GM19467 (cell line): ENCODE results near the gene GSC2.

Experiments used
- ATAC-seq: cut with Tn5 transposase; IDR thresholded peaks from one replicate; pipeline ENCODE4 v1.9.1; 2021; ENCODE audit warnings: mild to moderate bottlenecking, moderate library complexity; ENCODE audit not compliant: unreplicated experiment

Gene GSC2

DNA sequence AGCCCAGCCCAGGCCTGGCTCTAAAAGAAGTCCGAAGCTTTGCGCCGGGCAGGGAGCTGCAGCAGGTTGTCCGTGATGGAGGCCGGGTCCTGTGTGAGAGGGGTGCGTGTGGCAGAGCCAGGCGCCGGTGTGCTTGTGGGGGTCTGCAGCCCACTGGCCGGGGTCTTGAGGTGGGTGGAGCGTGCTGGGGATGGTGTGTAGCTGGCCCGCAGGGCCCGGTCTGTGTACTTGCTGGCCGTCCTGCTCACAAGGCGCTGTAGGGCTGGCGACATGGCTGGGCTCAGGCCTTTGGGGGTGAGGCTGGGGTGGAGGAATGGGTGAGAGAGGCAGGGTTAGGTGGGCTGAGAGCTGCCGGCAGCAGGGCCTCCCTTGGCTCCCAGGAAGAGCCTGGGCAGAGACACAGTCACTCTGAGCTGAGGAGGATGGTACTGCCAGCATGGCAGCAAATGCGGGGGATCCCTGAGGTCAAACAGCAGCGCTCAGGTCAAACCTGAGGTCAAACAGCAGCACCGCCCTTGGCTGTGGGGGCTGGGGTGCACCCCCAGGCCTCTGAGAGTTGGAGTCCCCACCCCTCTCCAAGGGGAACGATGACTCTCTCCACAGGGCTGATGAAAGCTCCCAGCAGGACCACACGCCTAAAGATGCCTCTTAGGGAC lies 15.8 kb downstream of the GSC2 start:
- ATAC-seq: no peak

DNA sequence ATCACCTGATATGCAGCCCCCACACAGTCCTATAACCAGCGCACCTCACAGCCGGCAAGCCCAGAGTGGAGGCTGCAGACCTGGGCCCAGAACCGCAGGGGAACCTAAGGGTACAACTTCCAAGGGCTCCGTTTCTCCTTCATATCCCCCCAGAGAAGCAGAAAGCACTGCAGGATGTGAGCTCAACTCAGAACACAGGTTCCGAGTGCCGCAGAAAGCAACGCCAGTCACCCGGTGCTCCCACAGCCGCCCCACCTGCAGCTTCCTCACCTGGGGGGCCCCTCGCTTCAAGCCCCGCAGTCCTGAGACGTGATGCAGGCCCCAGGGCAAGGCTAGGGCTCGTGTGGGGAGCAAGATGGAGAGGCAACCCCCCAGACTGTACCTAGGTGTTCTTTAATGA lies 16.5 kb downstream of the GSC2 start:
- ATAC-seq: no peak

DNA sequence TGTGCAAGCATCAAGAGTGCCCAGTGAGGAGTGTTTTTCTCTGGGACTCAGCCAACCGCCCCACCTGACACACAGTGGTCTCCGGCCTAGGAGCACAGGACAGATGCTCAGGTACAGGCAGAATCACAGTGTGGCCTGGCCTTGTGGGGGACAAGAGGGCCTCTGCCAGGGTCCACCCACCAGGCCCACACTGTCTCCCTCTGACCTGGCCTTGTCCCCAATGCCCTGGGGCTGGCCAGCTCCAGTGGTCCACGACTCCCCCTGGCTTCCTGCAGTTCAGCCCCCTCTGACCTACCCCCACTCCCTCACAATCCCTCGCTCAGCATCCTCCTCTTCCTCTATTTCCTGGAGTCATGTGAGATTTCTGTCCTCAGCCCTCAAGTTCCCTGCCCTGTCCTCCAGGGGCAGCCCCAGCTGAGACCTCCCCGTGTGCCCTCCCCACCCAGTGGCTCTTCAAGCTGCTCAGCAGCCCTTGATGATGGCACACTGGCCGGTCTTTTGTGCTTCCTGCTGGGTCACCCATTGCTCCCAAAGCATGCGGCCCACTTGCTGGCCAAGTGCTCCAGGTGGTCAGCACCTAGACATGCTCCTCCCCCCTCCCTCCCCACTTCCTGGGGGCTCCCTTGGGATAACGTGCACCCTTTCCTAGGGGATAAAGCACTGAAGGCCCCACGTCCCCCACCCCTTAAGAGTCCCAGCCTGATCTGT lies 17.2 kb downstream of the GSC2 start:
- no peak for ATAC-seq

DNA sequence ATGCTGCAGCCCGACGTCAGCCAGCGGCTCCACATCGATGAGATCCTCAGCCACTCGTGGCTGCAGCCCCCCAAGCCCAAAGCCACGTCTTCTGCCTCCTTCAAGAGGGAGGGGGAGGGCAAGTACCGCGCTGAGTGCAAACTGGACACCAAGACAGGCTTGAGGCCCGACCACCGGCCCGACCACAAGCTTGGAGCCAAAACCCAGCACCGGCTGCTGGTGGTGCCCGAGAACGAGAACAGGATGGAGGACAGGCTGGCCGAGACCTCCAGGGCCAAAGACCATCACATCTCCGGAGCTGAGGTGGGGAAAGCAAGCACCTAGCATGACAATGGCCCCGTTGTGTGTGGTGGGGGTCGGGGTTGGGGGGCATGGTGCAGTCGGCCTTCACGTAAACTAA lies 17.9 kb downstream of the GSC2 start:
- ATAC-seq: no peak

DNA sequence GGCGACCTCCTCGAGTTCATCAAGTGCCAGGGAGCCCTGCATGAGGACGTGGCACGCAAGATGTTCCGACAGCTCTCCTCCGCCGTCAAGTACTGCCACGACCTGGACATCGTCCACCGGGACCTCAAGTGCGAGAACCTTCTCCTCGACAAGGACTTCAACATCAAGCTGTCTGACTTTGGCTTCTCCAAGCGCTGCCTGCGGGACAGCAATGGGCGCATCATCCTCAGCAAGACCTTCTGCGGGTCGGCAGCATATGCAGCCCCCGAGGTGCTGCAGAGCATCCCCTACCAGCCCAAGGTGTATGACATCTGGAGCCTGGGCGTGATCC lies 18.4 kb downstream of the GSC2 start:
- no peak for ATAC-seq

DNA sequence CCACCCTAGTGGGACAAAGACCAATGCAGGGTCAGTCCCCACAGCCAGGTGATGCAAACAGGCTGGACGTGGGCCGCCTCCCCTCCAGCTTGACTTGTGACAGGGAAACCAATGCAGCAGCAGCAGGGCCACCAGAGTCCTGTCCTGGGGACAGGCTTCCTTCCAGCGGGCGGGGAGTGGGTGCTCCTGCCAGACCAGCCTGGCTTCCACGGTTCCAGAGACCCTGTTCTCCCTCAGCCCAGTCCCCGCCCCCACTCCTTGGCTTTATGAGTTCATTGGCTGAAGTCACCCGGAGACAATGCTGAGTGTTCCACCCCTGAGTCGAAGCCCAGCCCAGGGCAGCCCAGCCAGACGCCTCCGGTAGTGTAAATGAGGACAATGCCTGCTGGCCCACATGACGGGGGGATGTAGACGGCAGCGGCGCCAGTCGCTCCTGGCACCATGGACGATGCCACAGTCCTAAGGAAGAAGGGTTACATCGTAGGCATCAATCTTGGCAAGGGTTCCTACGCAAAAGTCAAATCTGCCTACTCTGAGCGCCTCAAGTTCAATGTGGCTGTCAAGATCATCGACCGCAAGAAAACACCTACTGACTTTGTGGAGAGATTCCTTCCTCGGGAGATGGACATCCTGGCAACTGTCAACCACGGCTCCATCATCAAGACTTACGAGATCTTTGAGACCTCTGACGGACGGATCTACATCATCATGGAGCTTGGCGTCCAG lies 19.0 kb downstream of the GSC2 start, which contains the start of gene TSSK2:
Gene TSSK2, plus strand, starts transcription at position 350 of the 726 bp plus-strand sequence. Its CDS starts 92 bp downstream, at position 442.
- no peak for ATAC-seq

DNA sequence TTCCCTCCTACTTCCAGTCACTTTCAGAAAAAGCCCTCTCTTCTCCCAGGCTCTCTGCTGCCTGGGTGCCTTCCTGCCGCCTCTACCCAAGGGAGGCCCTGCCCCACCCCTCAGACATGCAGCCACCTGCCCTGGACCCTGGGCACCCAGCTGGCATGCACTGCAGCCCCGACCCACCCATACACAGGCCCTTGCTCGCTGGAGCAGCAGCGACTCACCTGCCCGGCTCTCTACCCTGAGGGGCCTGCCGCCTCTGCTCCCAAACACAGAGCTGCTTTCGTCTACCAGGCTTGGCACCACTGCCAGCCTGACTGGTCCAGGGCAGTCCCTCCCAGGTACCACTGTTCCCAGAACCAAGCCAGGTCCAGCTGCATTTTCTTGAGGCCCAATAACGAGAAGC lies 20.2 kb downstream of the GSC2 start:
- no peak for ATAC-seq

DNA sequence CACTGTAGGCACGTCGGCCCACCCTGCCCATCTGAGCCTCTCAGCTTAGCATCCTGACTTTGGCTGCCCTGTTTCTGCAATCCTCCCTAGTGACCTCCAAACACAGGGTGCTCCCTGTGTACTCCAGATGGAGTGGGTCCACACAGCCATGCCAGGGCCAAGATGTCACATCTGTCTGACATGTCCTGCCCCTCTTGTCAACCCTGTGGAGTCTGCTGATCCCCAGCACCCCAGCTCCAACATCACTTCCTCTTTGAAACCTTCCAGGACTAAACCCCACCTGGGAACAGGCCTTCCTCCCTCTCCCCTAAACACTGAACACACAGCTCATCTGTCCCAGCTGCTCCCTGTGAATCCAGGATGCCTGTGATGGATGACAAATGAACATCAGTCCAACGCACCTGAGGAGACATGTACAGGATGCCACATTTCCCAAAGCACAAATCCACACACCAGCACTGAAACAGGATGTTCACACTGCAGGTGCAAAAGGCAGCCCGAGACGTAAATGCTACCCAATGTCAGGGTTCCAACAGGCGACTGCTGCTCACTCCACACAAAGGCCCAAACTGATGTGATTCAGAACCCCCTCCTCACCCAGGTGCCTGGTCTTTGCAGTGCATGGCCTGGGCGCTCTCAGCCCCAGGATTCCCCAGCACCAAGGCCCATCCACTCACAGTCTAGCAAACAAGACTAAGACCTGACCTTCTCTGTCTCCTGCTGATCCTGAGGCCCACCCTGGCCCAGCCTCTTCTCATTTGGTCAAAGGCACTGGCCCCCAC lies 21.0 kb downstream of the GSC2 start:
- ATAC-seq: no peak

DNA sequence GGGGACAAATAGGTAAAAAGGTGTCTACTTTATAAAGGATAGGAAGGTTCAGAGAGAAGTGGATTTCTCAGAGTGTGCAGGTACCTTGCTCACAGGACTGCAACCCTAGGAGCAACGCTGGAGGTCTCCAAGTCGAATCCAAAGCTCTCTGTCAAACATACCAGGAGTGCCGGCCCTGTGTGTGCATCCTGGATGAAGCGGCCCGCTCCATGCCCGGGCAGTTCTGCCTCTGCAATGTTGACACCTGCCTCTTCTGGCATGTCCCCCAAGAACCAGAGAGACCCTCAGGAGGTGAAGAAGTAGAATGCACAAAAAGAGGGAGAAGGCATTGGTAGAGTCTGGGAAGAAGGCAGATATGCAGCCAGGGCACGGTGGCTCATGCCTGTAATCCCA lies 22.1 kb downstream of the GSC2 start:
- no peak for ATAC-seq

DNA sequence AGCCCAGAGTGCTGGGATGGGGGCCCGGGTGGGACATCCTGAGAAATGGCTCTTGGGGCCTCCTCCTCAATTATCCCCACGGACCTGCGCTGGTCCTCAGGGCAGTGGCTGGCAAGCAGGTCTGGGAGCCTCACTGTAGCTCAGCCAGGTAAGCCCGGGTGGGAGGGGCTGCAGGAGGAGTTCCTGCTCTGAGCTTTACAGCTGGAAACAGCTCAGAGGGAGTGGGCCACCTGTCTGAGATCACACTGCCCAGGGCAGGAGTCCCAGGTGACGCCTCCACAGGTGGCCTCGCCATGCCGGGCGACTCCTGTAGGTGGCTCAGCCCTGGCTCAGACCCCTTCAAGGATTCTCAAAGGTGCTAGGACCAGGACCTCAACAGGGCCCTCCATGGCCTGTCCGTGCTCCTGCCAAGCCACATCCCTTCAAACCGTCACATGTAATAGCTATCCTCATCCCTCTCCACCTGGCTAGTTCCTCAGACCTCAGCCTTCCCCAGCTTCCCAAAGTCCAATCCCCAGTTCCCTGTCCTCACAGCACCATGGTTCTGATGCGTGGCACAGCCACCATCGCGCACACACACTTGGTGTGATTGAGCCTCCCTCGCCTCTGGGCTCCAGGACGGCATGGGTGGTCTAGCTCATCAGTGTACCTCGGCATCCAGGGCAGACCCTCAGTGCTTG lies 22.6 kb downstream of the GSC2 start:
- no peak for ATAC-seq

DNA sequence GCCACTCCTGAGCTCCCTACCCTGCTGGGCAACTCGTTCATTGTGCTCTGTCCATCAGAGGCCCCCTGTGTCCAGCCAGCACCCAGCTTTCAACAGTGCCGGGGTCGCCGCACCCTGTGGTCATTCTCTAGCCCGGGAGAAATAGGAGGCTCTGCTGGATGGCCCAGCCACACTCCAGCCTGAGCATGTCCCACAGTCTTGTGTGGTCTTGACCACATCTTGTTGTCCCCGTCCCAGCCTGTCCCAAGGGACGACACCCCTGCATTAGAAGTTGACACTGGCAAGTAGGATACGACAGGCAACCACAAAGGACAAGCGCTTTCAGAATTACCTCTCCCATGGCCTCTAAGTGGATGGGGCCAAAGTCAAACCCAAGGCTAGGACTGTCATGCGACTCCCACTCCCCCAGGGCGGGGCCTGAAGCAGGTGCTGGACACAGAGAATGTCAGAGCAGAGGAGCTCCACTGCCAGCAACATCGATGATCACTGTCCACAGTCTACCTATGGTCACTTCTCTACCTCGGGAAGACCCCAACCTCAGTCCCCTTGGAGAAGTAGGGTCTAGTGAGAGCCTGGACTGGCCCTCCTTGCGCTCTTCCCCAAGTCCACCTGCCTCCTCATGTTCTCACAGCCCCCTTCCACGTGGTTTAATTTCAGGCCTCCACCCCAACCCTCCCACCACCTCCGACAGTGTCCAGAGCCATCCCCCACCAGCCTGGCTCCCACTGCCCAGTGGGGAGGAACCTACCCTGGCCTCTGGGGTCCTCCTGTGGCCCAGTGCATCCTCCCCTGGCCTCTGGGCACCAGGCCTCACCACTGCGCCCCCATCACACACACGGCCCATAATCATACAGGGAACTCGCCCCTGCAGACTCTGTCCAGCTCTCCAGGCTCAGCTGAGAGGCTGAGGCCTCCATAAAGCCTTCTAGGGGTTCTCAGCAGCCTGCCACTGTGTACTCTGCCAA lies 23.5 kb downstream of the GSC2 start:
- no peak for ATAC-seq

DNA sequence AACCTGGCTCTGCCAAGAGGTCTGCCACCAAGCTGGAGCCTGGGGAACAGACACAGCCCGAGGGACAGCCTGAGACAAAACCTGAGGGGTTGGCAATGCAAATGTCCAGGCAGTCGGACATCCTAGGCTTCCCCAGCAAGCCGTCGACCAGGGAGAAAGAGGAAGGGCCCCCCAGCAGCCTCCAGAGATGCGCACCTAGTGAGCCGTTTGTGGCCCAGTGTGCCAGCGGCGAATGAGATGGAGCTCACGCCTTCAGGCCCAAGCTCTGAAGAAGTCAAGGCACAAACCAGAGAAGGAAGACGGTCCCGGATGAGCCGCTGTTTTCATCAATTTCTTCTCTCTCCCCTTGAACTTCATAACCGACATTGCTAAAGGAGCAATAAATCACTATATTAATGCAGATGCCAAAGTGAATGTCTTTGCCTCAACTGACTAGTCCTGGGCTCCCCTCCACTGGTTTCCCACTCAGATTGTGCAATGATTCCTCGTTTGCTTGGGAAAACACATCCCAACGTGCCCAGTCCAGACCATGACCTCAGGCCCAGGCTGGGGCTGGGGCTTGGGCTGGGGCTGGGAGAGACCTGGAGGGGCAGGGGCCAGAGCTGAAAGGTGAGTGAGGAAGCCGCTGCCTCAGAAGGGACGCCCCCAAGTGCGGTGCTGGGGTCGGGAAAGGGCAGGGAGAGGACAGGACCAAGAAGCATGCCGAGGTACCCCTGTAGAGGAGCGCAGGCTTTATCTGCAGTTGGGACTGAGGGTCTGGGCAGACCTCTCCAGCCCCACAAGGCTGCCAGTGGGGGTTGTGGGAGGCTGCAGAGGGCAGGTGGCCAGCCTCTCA lies 24.4 kb downstream of the GSC2 start:
- no peak for ATAC-seq

DNA sequence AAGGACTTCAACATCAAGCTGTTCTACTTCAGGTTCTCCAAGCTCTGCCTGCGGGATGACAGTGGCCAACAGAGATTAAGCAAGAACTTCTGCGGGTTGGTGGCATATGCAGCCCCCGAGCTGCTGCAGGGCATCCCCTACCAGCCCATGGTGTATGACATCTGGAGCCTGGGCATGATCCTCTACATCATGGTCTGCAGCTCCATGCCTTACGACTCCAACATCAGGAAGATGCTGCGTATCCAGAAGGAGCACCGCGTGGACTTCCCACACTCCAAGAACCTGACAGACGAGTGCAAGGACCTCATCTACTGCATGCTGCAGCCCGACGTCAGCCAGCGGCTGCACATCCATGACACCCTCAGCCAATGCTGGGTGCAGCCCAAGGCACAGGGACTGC lies 25.1 kb downstream of the GSC2 start:
- ATAC-seq: no peak

DNA sequence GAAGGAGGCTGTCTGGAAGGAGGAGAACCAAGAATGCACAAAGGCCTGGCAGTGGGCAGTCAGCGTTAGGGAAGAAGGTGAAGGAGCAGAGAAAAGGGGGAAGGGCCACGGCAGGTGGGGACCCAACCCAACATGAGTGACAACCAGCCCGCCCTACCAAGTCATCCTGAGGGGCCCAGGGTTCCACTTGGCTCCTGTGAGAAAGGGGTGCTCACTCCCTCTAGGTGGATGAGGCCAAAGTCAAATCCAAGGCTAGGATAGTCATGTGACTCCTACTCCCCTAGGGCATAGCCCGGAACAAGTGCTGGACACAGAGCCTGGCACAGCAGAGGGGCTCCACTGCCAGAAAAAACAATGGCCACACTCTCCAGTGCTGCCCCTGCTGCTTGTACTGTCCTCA lies 25.7 kb downstream of the GSC2 start:
- no peak for ATAC-seq

DNA sequence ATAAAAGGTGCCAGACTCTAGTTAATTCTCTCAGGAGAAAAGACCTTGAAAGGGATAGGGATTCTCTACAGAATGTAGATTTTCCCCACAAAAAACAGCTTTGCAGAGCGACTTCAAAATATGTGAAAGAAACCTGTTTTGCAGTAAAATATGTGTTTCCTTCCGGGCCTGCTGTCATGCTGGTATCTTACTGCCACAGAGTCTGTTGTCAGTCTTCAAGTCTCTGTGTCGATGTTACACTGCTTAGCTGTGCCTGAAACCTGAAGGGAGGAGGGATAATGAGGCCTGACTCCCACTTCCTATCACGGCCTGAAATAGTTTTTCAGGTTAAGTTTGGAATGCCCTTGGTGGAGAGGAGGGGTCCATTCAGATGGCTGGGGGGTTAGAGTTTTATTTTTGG lies 26.2 kb downstream of the GSC2 start:
- no peak for ATAC-seq

DNA sequence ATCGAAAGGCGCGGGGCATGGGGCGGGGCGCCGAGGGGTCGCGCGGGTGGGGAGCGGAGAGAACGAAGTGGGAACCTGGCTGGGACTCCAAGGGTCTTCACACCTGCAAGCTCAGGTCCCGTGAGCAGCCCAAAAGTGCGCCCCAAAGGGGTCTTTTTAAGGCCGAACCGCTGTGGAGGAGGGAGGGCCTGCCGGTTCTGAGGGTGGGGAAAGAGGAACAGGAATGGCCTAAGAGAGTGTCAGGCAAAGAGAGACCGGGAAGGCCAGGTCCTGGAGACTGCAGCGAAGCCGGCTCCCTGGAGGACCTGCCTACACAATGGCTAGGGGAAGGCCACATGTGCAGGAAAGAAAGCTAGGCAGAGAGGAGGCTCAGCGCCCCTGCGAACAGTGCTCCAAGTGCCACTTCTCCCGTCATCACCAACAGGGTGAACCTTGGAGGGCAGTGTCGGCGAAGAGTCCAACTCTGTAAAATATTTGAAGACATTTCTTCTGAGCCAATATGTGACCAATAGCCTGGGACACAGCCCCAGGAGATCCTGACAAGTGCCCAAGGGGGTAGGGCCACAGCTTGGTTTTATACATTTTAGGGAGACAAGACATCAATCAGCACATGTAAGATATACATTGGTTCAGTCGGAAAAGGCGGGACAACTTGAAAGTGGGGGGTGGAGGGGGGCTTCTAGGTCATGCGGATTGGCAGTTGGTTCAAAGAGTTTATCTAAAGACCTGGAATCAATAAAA lies 27.2 kb downstream of the GSC2 start:
- no peak for ATAC-seq

DNA sequence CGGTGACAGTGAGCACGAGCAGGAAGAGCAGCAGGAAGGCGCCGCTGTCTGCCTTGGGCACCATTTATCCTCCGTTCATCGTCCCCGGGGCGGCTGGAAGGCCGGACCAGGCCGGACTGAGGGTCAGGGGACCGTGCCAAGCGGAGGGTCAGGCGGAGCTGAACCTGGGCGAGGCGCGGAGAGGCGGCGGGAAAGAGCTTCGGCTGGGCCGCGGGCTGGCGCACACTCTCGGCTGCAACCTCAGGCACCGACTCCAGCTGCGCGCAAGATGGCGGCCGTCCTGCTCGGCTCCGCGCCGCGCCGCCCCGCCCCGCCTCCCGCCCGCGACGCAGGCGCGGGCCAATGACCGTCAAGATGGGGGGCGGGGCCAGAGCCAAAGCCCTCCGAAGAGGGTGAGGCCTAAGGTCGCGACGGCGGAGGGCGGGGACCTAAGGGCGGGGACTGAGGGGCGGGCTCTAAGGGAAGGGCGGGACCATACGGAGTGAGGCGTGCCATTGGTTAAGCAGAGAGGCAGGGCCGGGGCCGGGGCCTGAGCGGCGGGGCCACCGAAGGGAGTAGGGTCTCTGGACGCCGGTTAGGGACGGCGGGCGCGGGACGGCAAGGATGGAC lies 27.8 kb downstream of the GSC2 start, which contains the start of gene DGCR2:
Gene DGCR2, minus strand, starts transcription at position 270 of the 609 bp plus-strand sequence. Its CDS starts 206 bp downstream, at position 64.
- ATAC-seq: peak; percentile 70
